HG02571 (cell line): ENCODE data around the gene CGB8.
"Not testable (repeated sequence)": the region's sequence is repeated elsewhere in the genome, so short reads cannot be mapped to it uniquely, and the experiment has no call there.

ENCODE experiments used
- ATAC-seq: cut with Tn5 transposase; IDR thresholded peaks from one replicate; pipeline ENCODE4 v1.9.1; 2021; ENCODE audit warnings: mild to moderate bottlenecking, moderate library complexity; ENCODE audit not compliant: unreplicated experiment

CGB8 gene

GRCh38 chr19:49049011-49049410 lies at the start of gene CGB8:
Gene CGB8, minus strand, starts transcription at chr19:49049111. Its CDS starts 372 bp downstream, at chr19:49048739.
- not testable (repeated sequence) for ATAC-seq

- ATAC-seq: no peak
Measured at GRCh38 chr19:49097453-49098288, 48.8 kb upstream of the CGB8 start.

DNA sequence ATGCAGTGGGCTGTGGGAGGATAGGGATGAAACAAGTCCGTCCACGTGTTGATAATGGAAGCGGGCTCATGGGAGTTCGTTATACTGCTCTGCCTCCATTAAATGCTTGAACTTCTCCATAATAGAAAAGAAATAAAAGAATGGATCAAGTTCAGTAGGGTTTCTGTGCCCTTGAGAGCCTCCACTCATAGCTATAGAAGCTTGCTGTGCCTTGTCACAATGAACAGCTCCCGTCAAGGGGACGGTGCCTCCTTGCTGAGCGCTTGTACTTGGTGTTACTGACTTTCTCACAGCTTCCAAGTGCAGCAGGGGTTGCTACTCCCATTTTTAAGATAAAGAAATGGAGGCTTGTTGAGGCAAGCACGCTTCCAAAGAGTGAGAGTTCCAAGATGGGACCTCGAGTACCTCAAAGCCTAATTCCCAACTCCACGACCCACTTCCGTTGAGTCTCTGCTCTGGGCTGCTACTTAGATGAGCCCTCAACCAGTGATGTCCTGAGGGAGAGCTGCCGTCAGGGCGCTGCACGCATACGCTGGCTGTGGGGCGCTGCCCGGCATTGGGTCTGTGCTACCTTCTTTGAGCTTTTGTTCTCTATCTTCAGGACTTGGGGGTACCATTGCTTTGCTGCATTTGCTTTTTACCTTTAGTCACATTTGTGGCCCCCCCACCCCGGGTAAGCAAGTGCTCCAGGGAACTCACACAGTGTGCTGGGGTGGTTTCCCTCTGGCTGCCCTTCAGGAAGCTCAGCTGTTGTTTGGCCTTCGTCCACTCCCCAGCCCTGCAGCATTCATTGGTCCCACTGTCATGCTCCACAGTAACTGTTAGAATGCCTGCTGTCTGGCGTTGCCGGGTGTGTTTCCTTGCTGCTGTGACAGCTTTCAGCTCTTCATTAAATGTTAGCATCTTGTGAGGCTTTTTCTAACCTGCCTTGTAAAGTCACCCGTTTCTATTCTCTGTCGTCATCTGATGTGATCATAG lies 45.9 kb upstream of the CGB8 start:
- no peak for ATAC-seq

- ATAC-seq: no peak
Measured at GRCh38 chr19:49092686-49093085, 43.8 kb upstream of the CGB8 start.

GRCh38 chr19:49091391-49092038 lies 42.6 kb upstream of the CGB8 start:
- no peak for ATAC-seq

GRCh38 chr19:49086296-49086695 lies 37.4 kb upstream of the CGB8 start:
- no peak for ATAC-seq

DNA sequence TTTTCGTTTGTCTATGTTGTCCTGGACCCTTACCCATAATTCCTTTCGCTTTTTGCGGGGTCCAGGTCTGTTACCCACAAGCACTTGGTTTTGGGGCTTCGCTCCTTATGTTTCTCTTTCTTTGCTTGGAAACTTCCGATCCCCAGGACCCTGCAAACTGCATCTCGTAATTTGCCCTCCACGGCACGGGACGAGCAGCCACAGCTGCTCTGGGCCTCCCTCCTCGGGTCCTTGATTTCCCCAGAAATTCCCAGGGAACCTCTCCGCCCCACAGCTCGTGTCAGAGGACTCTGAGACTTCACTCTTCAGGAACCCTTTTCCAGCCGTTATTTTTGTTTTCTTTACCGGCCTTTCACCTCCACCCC lies 36.9 kb upstream of the CGB8 start:
- ATAC-seq: no peak

- peak; percentile 86 for ATAC-seq
Measured at GRCh38 chr19:49085020-49085867, 36.3 kb upstream of the CGB8 start, which contains the start of gene SNRNP70. Gene SNRNP70, plus strand, starts transcription at chr19:49085451. Its CDS starts 964 bp downstream, at chr19:49086415.

DNA sequence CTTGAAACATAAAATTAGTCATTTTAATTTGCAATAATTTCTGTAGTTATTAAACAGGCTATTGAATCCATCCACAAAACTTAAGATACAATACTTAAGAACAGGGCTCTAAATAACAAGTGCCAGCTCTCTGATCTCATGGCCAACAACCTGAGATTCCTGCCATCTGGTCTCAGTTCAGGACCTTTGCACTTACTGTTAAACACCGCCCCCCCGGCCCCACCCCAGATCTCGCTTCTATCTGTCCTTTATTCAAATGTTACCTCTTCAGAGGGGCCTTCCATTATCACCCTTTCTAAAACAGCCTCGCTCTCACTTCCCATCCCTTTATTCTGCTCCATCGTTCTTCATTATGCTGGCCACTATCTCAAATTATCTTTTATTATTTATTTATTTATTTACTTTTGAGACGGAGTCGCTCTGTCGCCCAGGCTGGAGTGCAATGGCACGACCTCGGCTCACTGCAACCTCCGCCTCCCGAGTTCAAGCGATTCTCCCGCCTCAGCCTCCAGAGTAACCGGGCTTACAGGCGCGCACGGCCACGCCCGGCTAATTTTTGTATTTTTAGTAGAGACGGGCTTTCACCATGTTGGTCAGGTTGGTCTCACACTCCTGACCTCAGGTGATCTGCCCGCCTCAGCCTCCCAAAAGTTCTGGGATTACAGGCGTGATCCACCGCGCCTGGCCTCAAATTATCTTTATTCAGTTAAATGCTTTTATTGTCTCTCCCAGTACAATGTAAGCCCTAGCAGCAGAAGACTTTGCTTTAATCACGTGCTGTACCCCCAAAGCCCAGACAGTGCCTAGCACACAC lies 35.5 kb upstream of the CGB8 start:
- ATAC-seq: no peak

DNA sequence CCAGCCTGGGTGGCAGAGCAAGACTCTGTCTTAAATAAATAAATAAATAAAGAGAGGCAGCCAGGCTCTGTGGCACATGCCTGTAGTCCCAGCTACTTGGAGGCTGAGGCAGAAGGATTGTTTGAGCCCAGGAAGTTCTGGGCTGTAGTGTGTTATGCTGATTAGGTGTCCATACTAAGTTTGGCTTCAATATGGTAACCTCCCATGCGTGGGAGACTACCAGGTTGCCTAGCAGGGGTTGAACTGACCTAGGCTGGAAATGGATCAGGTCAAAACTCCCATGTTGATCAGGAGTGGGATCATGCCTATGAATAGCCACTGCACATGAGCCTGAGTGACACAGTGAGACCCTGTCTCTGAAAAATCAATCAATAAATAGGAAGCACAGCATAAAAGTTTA lies 32.4 kb upstream of the CGB8 start:
- ATAC-seq: no peak

DNA sequence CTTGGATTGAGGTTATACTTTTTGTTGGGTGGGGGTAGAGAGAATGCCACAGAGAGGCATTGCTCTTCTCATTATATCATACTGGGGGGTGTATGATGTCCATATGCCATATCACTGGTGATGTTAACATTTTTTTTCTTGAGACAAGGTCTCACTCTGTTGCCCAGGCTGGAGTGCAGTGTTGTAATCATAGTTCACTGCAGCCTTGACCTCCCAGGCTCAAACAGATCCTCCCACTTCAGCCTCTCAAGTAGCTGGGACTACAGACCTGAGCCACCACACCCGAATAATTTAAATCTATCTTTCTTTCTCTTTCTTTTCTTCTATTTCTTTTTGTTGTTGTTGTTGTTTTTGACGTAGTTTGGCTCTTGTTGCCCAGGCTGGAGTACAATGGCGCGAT lies 31.5 kb upstream of the CGB8 start:
- no peak for ATAC-seq

- not testable (repeated sequence) for ATAC-seq
Measured at GRCh38 chr19:49074869-49075268, 26.0 kb upstream of the CGB8 start.

- ATAC-seq: no peak
Measured at GRCh38 chr19:49073514-49074378, 24.8 kb upstream of the CGB8 start.

DNA sequence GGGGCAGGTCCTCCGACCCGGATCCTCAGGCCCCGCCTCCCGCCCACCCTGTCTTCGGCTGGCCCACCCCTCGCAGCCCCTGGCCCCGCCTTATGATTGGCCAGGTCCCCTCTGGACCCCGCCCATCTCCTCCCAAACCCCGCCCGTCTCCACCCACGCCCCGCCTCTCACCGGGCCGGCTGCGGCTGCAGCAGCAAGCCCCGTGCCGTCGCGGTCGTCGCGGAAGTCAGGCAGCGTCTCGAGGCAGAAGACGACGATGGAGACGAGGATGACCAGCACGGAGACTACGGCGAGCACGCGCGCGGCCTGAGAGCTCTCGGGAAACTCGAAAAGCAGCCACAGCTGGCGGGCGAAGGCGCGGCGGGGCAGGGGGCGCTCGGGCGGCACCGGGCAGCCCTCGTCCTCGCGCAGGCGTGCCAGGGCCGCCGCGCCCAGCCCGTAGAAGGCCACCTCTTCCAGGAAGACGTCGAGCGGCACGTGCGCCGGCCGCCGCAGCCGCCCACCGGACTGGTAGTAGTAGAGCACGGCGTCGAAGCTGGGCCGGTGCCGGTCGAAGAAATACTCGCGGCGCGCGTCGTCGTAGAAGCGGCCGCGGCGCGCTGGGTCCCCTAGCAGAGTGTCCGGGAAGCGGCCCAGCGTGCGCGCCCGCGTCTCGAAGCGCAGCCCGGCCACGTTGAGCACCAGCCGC lies 23.1 kb upstream of the CGB8 start:
- no peak for ATAC-seq

GRCh38 chr19:49070416-49070815 lies 21.5 kb upstream of the CGB8 start:
- no peak for ATAC-seq

GRCh38 chr19:49069026-49069425 lies 20.1 kb upstream of the CGB8 start:
- no peak for ATAC-seq

DNA sequence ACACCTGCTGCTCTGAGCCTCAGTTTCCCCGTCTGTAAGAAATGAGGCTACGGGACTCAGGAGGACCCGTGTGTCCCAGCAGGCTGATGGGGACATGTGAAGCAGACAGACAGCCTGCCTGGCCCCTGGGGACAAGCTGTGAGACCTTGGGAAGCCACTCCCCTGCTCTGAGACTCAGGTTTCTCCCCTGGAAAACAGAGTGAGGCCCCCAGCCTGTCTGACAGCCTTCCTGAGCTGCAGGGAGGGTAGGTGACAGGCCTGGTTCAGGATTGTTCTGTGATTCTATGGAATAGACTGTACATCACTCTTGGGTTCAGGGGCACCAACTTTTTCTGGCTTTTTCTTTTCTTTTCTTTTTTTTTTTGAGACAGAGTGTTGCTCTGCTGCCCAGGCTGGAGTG lies 18.6 kb upstream of the CGB8 start:
- no peak for ATAC-seq
